GM19351 (cell line): ENCODE results near the gene COL6A6.

ENCODE experiments used
- ATAC-seq: cut with Tn5 transposase; IDR thresholded peaks from one replicate; pipeline ENCODE4 v1.9.1; 2021; ENCODE audit warnings: mild to moderate bottlenecking, moderate library complexity; ENCODE audit not compliant: unreplicated experiment

Gene COL6A6, protein sequence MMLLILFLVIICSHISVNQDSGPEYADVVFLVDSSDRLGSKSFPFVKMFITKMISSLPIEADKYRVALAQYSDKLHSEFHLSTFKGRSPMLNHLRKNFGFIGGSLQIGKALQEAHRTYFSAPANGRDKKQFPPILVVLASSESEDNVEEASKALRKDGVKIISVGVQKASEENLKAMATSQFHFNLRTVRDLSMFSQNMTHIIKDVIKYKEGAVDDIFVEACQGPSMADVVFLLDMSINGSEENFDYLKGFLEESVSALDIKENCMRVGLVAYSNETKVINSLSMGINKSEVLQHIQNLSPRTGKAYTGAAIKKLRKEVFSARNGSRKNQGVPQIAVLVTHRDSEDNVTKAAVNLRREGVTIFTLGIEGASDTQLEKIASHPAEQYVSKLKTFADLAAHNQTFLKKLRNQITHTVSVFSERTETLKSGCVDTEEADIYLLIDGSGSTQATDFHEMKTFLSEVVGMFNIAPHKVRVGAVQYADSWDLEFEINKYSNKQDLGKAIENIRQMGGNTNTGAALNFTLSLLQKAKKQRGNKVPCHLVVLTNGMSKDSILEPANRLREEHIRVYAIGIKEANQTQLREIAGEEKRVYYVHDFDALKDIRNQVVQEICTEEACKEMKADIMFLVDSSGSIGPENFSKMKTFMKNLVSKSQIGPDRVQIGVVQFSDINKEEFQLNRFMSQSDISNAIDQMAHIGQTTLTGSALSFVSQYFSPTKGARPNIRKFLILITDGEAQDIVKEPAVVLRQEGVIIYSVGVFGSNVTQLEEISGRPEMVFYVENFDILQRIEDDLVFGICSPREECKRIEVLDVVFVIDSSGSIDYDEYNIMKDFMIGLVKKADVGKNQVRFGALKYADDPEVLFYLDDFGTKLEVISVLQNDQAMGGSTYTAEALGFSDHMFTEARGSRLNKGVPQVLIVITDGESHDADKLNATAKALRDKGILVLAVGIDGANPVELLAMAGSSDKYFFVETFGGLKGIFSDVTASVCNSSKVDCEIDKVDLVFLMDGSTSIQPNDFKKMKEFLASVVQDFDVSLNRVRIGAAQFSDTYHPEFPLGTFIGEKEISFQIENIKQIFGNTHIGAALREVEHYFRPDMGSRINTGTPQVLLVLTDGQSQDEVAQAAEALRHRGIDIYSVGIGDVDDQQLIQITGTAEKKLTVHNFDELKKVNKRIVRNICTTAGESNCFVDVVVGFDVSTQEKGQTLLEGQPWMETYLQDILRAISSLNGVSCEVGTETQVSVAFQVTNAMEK (N-terminal part only)

DNA sequence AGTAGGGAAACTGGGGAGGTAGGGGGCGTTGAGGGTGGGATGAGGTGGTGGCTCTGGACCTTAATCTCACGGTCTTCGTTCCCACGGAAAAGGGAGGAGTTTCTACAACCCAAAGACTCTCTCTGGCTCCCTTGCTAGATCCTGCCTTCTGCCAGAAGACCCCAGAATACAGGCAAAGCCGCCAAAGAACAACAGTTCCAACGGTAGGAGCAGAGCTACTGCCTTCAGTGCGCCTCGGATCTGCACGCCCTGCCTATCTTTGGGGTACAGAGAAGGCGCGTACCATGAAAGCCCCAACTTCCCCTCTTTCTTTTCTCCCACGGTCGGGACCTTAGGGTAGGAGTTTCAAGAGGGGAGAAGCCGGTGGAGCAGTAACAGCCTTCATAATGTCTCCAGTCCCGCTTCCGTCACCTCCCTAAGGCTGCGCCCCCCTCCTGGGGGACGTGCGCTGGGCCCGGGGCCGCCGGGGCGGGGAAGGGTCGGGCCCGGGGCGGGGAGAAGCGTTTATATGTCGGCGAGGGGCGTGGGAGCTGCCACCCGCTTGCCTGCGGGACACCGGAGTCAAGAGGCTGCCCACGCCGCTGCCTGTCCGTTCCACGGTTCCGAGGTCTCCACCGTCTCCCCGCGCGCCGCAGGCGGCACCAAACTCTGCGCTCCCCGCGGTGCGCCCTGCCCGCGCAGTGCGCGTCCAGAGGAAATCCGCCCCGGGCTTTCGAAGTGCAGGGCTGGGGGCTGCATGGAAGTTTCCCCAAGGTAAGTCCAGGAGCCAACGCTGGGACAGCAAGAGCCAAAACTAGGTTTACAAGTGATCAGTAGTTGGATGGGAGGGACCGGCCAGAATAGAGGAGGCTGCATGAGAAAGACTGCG, at the start of gene COL6A6:
Gene COL6A6 (plus strand): TSS at position 533 of the 868 bp plus-strand sequence. CDS start 43,188 bp downstream, outside the sequence.
- ATAC-seq, result no peak

GRCh38 chr3:130468311-130468710, 48.7 kb upstream of the COL6A6 start:
- no peak for ATAC-seq

DNA sequence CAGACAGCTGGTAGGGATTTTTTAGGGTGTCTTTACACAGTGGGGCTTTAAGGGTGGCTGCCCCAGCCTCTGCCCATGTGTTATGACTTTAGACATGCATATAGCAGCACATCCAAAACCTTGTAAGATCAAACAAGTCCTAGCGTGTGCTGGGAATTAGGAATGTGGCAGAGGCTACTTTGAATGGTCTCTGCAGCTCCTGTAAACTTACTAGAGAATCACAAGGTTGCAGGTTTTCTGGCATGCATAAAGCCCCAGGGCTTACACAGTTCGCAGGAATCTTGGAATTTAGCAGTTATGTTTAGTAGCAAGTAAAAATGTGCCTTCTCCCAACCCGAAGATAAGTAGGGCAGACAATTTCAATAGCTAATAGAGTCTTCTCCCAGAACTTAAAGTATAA, 46.9 kb upstream of the COL6A6 start:
- no peak for ATAC-seq

- ATAC-seq, result no peak
Measured at GRCh38 chr3:130473416-130473815, 43.6 kb upstream of the COL6A6 start.

- ATAC-seq, result no peak
Measured at GRCh38 chr3:130480736-130481135, 36.2 kb upstream of the COL6A6 start.

- no peak for ATAC-seq
Measured at GRCh38 chr3:130488288-130488687, 28.7 kb upstream of the COL6A6 start.

- no peak for ATAC-seq
Measured at GRCh38 chr3:130488769-130489450, 28.1 kb upstream of the COL6A6 start.

GRCh38 chr3:130490241-130490640, 26.7 kb upstream of the COL6A6 start:
- no peak for ATAC-seq

- no peak for ATAC-seq
Measured at GRCh38 chr3:130491431-130491830, 25.5 kb upstream of the COL6A6 start.

GRCh38 chr3:130504701-130505100, 12.3 kb upstream of the COL6A6 start:
- no peak for ATAC-seq

- no peak for ATAC-seq
Measured at GRCh38 chr3:130506031-130506430, 10.9 kb upstream of the COL6A6 start.

DNA sequence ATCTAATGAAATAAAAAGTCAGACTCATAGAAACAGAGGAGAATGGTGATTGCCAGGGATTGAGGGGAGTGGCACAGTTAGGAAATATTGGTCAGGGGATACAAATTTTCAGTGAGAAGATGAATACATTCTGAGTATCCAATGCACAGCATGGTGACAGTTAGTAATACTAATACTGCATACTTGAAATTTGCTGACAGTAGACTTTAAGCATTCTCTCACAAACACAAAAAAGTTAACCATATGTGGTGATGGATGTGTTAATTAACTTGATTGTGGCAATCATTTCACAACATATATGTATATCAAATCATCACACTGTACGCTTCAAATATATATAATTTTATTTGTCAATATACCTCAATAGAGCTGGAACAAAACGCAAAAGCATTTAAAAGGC, 9.2 kb upstream of the COL6A6 start:
- ATAC-seq, result no peak

DNA sequence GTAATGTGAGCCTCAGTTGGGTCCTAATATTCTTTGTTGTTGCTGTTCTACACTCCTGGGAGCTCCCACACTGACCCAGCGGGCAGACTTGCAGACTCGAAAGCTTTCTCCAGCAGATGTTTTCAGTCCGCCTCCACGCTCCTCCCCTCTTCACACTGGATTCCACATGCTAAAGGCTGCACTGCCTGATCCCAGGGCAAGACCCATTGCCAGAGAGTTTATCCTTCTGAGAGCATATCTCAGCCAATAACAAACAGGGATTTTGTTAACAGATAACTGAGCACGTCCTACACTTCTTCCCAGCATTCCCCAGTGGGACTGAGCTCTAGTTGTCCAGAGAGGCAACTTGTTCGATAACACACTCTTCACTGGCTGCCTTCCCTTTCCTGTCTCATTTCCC, 8.0 kb upstream of the COL6A6 start:
- no peak for ATAC-seq

DNA sequence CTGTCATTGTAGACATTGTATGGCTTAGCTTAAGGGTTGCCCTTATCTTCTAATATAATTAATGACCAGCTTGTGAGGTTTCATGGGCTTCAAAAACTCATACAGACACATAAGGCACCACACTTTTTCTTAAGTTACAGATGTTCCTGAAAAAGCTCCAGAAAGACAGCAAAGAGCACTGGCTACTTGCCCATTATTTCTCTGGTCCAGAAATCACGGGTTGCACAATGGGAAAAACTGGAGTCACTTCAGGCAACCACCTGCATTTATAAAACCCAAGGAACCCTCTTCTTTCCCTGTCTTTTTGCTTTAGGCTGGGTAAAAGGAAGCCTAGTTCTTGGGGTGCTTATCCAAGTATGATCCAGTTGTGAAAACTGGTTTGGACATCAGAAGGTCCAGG, 2.3 kb upstream of the COL6A6 start:
- ATAC-seq, result no peak

- ATAC-seq, result no peak
Measured at GRCh38 chr3:130515755-130516154, 1.2 kb upstream of the COL6A6 start.

DNA sequence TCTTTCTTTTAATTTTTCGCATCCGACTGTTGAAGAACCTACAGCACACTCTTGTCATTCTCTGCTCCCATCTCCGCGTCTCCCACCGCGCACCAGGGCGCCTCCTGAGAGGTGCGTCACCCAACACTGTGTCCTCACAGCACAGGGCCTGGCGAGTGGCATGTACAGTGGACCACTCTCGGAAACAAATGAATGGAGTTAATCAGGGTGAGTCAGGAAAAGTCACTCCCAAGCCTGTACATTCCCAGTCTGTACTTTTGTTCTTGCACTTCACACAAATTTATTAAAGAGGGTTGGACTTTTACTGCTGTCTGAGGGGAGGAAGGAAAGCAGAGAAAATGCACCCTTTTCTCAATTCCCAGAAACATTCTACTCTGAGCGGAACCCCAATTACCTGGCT, 625 bp downstream of the COL6A6 start:
- no peak for ATAC-seq

GRCh38 chr3:130519754-130520153, 2.8 kb downstream of the COL6A6 start:
- ATAC-seq, result no peak

DNA sequence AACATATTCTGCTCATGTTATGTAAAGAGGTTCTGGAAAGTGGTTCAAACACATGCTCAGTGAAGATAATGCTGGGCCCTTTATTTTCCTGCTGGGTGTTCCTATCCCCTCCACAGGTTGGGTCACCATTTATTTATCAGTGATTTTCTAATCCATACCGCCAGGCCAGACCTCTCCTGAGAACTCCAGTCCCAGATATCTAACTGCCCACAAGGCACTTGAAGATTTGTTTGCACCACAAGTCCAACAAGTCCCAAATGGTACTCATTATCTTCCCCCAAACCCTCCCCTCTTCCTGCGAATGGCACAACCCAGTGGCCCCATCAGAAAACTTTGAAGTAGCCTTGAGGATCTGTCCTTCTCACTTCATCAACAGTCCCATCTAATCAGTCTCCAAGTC, 5.4 kb downstream of the COL6A6 start:
- ATAC-seq, result no peak

- ATAC-seq, result no peak
Measured at GRCh38 chr3:130527426-130527825, 10.4 kb downstream of the COL6A6 start.

DNA sequence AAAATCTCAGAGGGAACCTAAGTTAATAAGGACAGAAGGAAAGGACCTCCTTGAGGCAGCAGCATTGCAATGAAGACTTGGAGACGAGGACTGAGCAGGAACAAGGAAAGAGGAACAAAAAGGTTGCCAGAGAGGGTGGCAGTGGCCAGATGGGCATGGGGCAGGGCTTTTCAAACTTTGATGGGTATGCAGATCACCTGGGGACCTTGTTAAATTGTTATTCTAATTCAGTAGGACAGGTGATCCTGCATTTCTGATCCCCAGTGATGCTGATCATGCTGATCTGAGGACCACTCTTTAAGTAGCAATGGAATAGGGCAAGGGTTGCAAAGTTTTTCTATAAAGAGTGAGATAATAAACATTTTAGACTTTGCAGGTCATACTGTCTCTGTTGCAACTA, 11.1 kb downstream of the COL6A6 start:
- ATAC-seq, result no peak
